Endothelial cell of umbilical vein (primary cell): Measurements from ENCODE around the gene MYO18A. TPM values are rescaled to one million over a fixed set of nuclear protein-coding genes. Genes with fewer than 3 reads are reported as not detected.

ENCODE experiments used
- BruUV-seq: library from RNA; stranded (reverse); fragments of 400-500 nt; replicated peaks from 2 replicates; lab custom pipeline; 2021; lab: Mats Ljungman, UMichigan
- CTCF ChIA-PET: fragments of 300-600, 350-600 bp; sonication (Branson Sonifier 250); formaldehyde crosslinking; loops from one replicate; lab custom pipeline; 2021; ENCODE audit warnings: antibody characterized with exemption, inconsistent platforms; lab: Charles Lee
- POLR2A ChIA-PET: fragments of 300-600, 350-600 bp; sonication (Branson Sonifier 250); formaldehyde crosslinking; loops from one replicate; lab custom pipeline; 2021; ENCODE audit warnings: antibody characterized with exemption, inconsistent platforms; lab: Charles Lee
- DNase-seq: peaks from one replicate; pipeline ENCODE4 v3.0.0-alpha.2; 2011; ENCODE audit warnings: low read depth, low spot score
- FAIRE-seq: peaks from 2 replicates; lab custom pipeline; 2011; peaks lifted over from hg19 to GRCh38; lab: Jason Lieb, UNC
- H2AFZ ChIP-seq: 2 replicates; pipeline ENCODE4 v1.6.0; 2012; ENCODE audit warnings: low read depth, low read length, control low read depth, inconsistent platforms
- H3K27ac ChIP-seq: 2 replicates; pipeline ENCODE4 v1.5.1; 2011; ENCODE audit warnings: low read depth, mild to moderate bottlenecking, control low read depth, low read length, moderate library complexity; ENCODE audit not compliant: insufficient read depth
- H3K27me3 ChIP-seq, 2 experiments: 2 replicates each; pipeline versions ENCODE4 v1.6.0 to v1.6.1; 2011; ENCODE audit warnings: low read length in 2 of 2, mixed read lengths in 1 of 2; ENCODE audit not compliant: control insufficient read depth in 2 of 2, insufficient read depth in 2 of 2
- H3K36me3 ChIP-seq, 2 experiments: 2 replicates in 1 of 2; 3 replicates in 1 of 2; pipeline ENCODE4 v1.5.1; 2011; ENCODE audit warnings: low read length in 2 of 2, mild to moderate bottlenecking in 1 of 2, moderate library complexity in 1 of 2; ENCODE audit not compliant: control insufficient read depth in 2 of 2, insufficient read depth in 2 of 2; ENCODE audit errors: extremely low read depth in 1 of 2
- H3K4me1 ChIP-seq: 3 replicates; pipeline ENCODE4 v1.5.1; 2011; ENCODE audit warnings: mild to moderate bottlenecking, low read length; ENCODE audit not compliant: control insufficient read depth, insufficient read depth; ENCODE audit errors: extremely low read depth
- H3K4me2 ChIP-seq: 2 replicates; pipeline ENCODE4 v1.6.1; 2011; ENCODE audit warnings: low read length, control low read depth, mixed read lengths; ENCODE audit not compliant: insufficient read depth
- H3K4me3 ChIP-seq, 3 experiments: fragments of 200-600 bp in 1 of 3; sonication (generic), shearing (Covaris generic) in 1 of 3; replicated peaks in 1 of 3; 2 replicates each; pipeline ENCODE4 v1.5.1; 2011 to 2016; ENCODE audit warnings: control low read depth in 3 of 3, low read length in 3 of 3, mild to moderate bottlenecking in 2 of 3, inconsistent platforms in 1 of 3, low read depth in 1 of 3, moderate library complexity in 1 of 3; ENCODE audit not compliant: insufficient read depth in 1 of 3
- H3K79me2 ChIP-seq: 2 replicates; pipeline ENCODE4 v1.6.0; 2012; ENCODE audit warnings: low read length, inconsistent platforms; ENCODE audit not compliant: control insufficient read depth, insufficient read depth
- H3K9ac ChIP-seq: replicated peaks from 2 replicates; pipeline ENCODE3; 2011; ENCODE audit warnings: low read length, control low read depth; ENCODE audit not compliant: insufficient read depth; ENCODE audit errors: extremely low read depth
- H3K9me1 ChIP-seq: replicated peaks from 3 replicates; pipeline ENCODE4 v1.6.0; 2011; ENCODE audit warnings: mild to moderate bottlenecking, low read length; ENCODE audit not compliant: control insufficient read depth, insufficient read depth; ENCODE audit errors: extremely low read depth
- H3K9me3 ChIP-seq: replicated peaks from 2 replicates; pipeline ENCODE4 v1.5.1; 2012; ENCODE audit warnings: low read length, inconsistent platforms; ENCODE audit not compliant: control insufficient read depth, insufficient read depth
- H4K20me1 ChIP-seq: replicated peaks from 2 replicates; pipeline ENCODE3; 2011; ENCODE audit warnings: mild to moderate bottlenecking, low read length; ENCODE audit not compliant: control insufficient read depth, insufficient read depth; ENCODE audit errors: extremely low read depth
- CTCF ChIP-seq, 2 donors: IDR thresholded peaks; 1 replicate in 1 of 2; 2 replicates in 1 of 2; pipeline ENCODE4 v1.5.1; 2011; ENCODE audit warnings: low read length in 2 of 2, mild to moderate bottlenecking in 2 of 2, moderate library complexity in 2 of 2, control low read depth in 1 of 2, inconsistent platforms in 1 of 2, low read depth in 1 of 2; ENCODE audit not compliant: insufficient read depth in 1 of 2; ENCODE audit errors: extremely low read depth in 1 of 2
- EZH2 ChIP-seq: IDR thresholded peaks from 2 replicates; pipeline ENCODE4 v1.6.1; 2012; ENCODE audit warnings: borderline replicate concordance, low read depth, mild to moderate bottlenecking, moderate library complexity, low read length, inconsistent platforms; ENCODE audit not compliant: severe bottlenecking
- FOS ChIP-seq: IDR thresholded peaks from 2 replicates; pipeline ENCODE4 v1.6.1; 2011; ENCODE audit warnings: mild to moderate bottlenecking, low read length, moderate library complexity, borderline replicate concordance; ENCODE audit not compliant: insufficient read depth
- GATA2 ChIP-seq: IDR thresholded peaks from 2 replicates; pipeline ENCODE4 v1.7.0; 2011; ENCODE audit warnings: low read depth, mild to moderate bottlenecking, moderate library complexity, mixed read lengths, low read length; ENCODE audit not compliant: insufficient read length, insufficient read depth
- JUN ChIP-seq: IDR thresholded peaks from 2 replicates; pipeline ENCODE4 v1.6.1; 2011; ENCODE audit warnings: borderline replicate concordance, low read depth; ENCODE audit not compliant: insufficient read length, insufficient read depth
- MAX ChIP-seq: IDR thresholded peaks from 2 replicates; pipeline ENCODE4 v1.6.1; 2011; ENCODE audit not compliant: insufficient read depth, insufficient read length
- MYC ChIP-seq: IDR thresholded peaks from one replicate; pipeline ENCODE4 v1.6.1; 2011; ENCODE audit warnings: mild to moderate bottlenecking, low read depth, low read length
- POLR2A ChIP-seq: IDR thresholded peaks from 2 replicates; pipeline ENCODE4 v1.6.1; 2012; ENCODE audit warnings: low read depth, mild to moderate bottlenecking, control low read depth, low read length
- POLR2AphosphoS5 ChIP-seq: IDR thresholded peaks from 2 replicates; pipeline ENCODE4 v1.6.1; 2012; ENCODE audit warnings: low read depth, mild to moderate bottlenecking, control low read depth, low read length, moderate library complexity; ENCODE audit not compliant: insufficient read depth
- dilution Hi-C: fragments of 300-500 bp; cut with MboI; formaldehyde crosslinking; loops from one replicate; pipeline ENCODE4 v1.15.0; 2019; ENCODE audit warnings: low sequenced_read_pairs; ENCODE audit not compliant: extremely low pct_ligation_motif_present
- intact Hi-C: fragments of 100-400 bp; cut with micrococcal nuclease; formaldehyde crosslinking; loops from one replicate; pipeline ENCODE4 v1.10.0; 2022
- polyA plus RNA-seq, 4 experiments: library from polyadenylated mRNA; depleted of rRNA in 3 of 4; stranded (reverse) in 3 of 4; unstranded in 1 of 4; fragments of >200 nt; gene quantifications; 2 replicates each; pipeline versions ENCODE4 v1.2.1 to v1.2.3, GENCODE V29; 2011 to 2012; ENCODE audit warnings: missing spikeins in 1 of 4
- total RNA-seq: library from RNA; stranded (reverse); gene quantifications from 2 replicates; pipeline ENCODE4 v1.2.3, GENCODE V29; 2021

The MYO18A gene
- total and polyA plus RNA-seq, 2 donors (not counting 3 experiments of a cell fraction or from before 2014, with no cell fraction given), result 3.9 to 28.3 TPM

GRCh38 chr17:29107084-29107483 is 73.1 kb downstream of the MYO18A start:
- dilution Hi-C loops, result no loop called here
- POLR2A ChIA-PET, result no interaction called here
- TF ChIP-seq MYC (no peak), MAX (no peak), EZH2 (no peak), POLR2AphosphoS5 (no peak), GATA2 (no peak), FOS (no peak), CTCF (IDR thresholded peaks at IDR 0.05; ENCODE audit: extremely low read depth in 1 of 2, insufficient read depth in 1 of 2, low read depth in 1 of 2, low read length in 2 of 2) (no peak), POLR2A (no peak), JUN (no peak)

More at GRCh38 chr17:29107084-29107483, 73.1 kb downstream of the MYO18A start:
- Histone ChIP-seq H2AFZ (no peak overlapping the region), H3K79me2 (no peaks in the 10 kb centered on the region), H3K27me3 (no peaks in the 10 kb centered on the region), H3K36me3 (peaks cover 0 to 10% of the 10 kb centered on the region in 2 experiments), H3K4me2 (no peak overlapping the region), H4K20me1 (no peaks in the 10 kb centered on the region), H3K9ac (no peak overlapping the region), H3K27ac (no peak overlapping the region), H3K4me3 (no peak overlapping the region), H3K9me1 (no peaks in the 10 kb centered on the region), H3K4me1 (peaks cover 3% of the 10 kb centered on the region), H3K9me3 (no peaks in the 10 kb centered on the region)
- no TSS peak for BruUV-seq
- FAIRE-seq, result no peak
- CTCF ChIA-PET, result interaction anchor here (0.6 to 15.8 kb wide), 6 partner anchors 10 to 322 kb away, joined by 3 to 1079 read pairs (median 6); no protein-coding TSS in a partner anchor
- no peak for DNase-seq
- intact Hi-C loops, result no loop called here
